K562 (cell line): Measurements from ENCODE around the gene CCDC136. TPM values are rescaled to one million over a fixed set of nuclear protein-coding genes. Genes with fewer than 3 reads are reported as not detected.

ENCODE experiments used
- ATAC-seq: fragments of 200-7000 bp; cut with Tn5 transposase; 3 replicates; pipeline ENCODE4 v1.9.1; 2020; ENCODE audit warnings: moderate library complexity
- BruUV-seq: library from RNA; stranded (reverse); fragments of 400-500 nt; replicated peaks from 2 replicates; lab custom pipeline; 2021; lab: Mats Ljungman, UMichigan
- CTCF ChIA-PET: fragments of 300-600 bp; formaldehyde crosslinking; extraction: SDS; loops from one replicate; lab custom pipeline; 2021; ENCODE audit warnings: low intra/inter-chr PET ratio; lab: Yijun Ruan, JAX
- POLR2A ChIA-PET: fragments of 300-600, 350-650 bp; sonication (Branson Sonifier 250); formaldehyde crosslinking; extraction: SDS; loops from one replicate; lab custom pipeline; 2021; ENCODE audit warnings: antibody characterized with exemption, inconsistent platforms; lab: Yijun Ruan, JAX
- DNase-seq, 4 experiments: peaks; one replicate each; pipeline versions ENCODE4 v3.0.0 to v3.0.0-alpha.2; 2011 to 2018; ENCODE audit warnings: low spot score in 3 of 4, mixed read lengths in 3 of 4; ENCODE audit errors: extremely low read depth in 1 of 4
- FAIRE-seq: peaks from 2 replicates; lab custom pipeline; 2011; peaks lifted over from hg19 to GRCh38; lab: Jason Lieb, UNC
- H2AFZ ChIP-seq: 2 replicates; pipeline ENCODE4 v1.6.0; 2011; ENCODE audit warnings: low read depth, low read length, control low read depth, inconsistent platforms
- H3K27ac ChIP-seq: fragments of 200-600 bp; 3 replicates; pipeline ENCODE4 v1.8.0; 2011; ENCODE audit warnings: low read depth, mild to moderate bottlenecking, control low read depth, inconsistent platforms, low read length, moderate library complexity, mixed read lengths; ENCODE audit errors: extremely low read depth
- H3K27me3 ChIP-seq, 2 experiments: fragments of 300-600 bp in 1 of 2; 2 replicates in 1 of 2; 3 replicates in 1 of 2; pipeline versions ENCODE4 v1.6.0 to v1.8.0; 2011; ENCODE audit warnings: inconsistent platforms in 2 of 2, low read length in 2 of 2, mild to moderate bottlenecking in 1 of 2, mixed read lengths in 1 of 2, moderate library complexity in 1 of 2; ENCODE audit not compliant: control insufficient read depth in 2 of 2, insufficient read depth in 2 of 2
- H3K36me3 ChIP-seq: fragments of 300-600 bp; 3 replicates; pipeline ENCODE4 v1.8.0; 2011; ENCODE audit warnings: mild to moderate bottlenecking, low read length, inconsistent platforms; ENCODE audit not compliant: control insufficient read depth, insufficient read depth
- H3K4me1 ChIP-seq, 2 experiments: fragments of 200-600 bp in 1 of 2; replicated peaks in 1 of 2; 2 replicates in 1 of 2; 3 replicates in 1 of 2; pipeline versions ENCODE4 v1.5.1 to v1.8.0; 2011; ENCODE audit warnings: inconsistent platforms in 2 of 2, low read length in 2 of 2, mild to moderate bottlenecking in 1 of 2, mixed read lengths in 1 of 2, moderate library complexity in 1 of 2; ENCODE audit not compliant: control insufficient read depth in 2 of 2, insufficient read depth in 2 of 2
- H3K4me2 ChIP-seq: 2 replicates; pipeline ENCODE4 v1.6.1; 2011; ENCODE audit warnings: low read length, control low read depth, inconsistent platforms, mixed read lengths; ENCODE audit not compliant: insufficient read depth
- H3K4me3 ChIP-seq: fragments of 200-600 bp; sonication (generic), shearing (Covaris generic); 2 replicates; pipeline ENCODE4 v1.5.1; 2016; ENCODE audit warnings: control low read depth, inconsistent platforms
- H3K79me2 ChIP-seq: fragments of 200-600 bp; 3 replicates; pipeline ENCODE4 v1.8.0; 2011; ENCODE audit warnings: low read length, inconsistent platforms; ENCODE audit not compliant: control insufficient read depth, insufficient read depth
- H3K9ac ChIP-seq, 2 experiments: 2 replicates each; pipeline versions ENCODE4 v1.6.0 to v1.6.1; 2011; ENCODE audit warnings: low read depth in 2 of 2, low read length in 2 of 2, control low read depth in 1 of 2, inconsistent platforms in 1 of 2, mild to moderate bottlenecking in 1 of 2, mixed read lengths in 1 of 2; ENCODE audit not compliant: insufficient read depth in 1 of 2
- H3K9me1 ChIP-seq: one replicate; pipeline ENCODE4 v1.6.0; 2011; ENCODE audit warnings: inconsistent platforms, mild to moderate bottlenecking, low read length, moderate library complexity; ENCODE audit not compliant: control insufficient read depth, insufficient read depth
- H3K9me3 ChIP-seq: replicated peaks from 2 replicates; pipeline ENCODE4 v1.5.1; 2011; ENCODE audit warnings: low read depth, low read length, inconsistent platforms; ENCODE audit not compliant: control insufficient read depth, insufficient read depth
- H4K20me1 ChIP-seq: replicated peaks from 2 replicates; pipeline ENCODE4 v1.6.1; 2011; ENCODE audit warnings: low read length, inconsistent platforms, mixed read lengths; ENCODE audit not compliant: control insufficient read depth, insufficient read depth
- E2F3 ChIP-seq: fragments of 250-450 bp; sonication (Bioruptor Pico); IDR thresholded peaks from 2 replicates; pipeline ENCODE4 v1.4.0; 2020; ENCODE audit warnings: mild to moderate bottlenecking
- FOXJ2 ChIP-seq: fragments of 200-800 bp; sonication (Bioruptor generic); IDR thresholded peaks from 2 replicates; pipeline ENCODE4 v1.6.1; 2016; ENCODE audit warnings: missing genetic modification characterization, missing compliant biosample characterization
- HSF4 ChIP-seq: fragments of 250-450 bp; sonication (Bioruptor Pico); IDR thresholded peaks from 2 replicates; pipeline ENCODE4 v2.1.2; 2022; ENCODE audit warnings: mild to moderate bottlenecking, moderate library complexity, borderline replicate concordance
- MIER1 ChIP-seq: fragments of 450-650 bp; IDR thresholded peaks from 2 replicates; pipeline ENCODE4 v1.6.1; 2016; ENCODE audit warnings: antibody characterized with exemption, mild to moderate bottlenecking, low read depth
- MTA3 ChIP-seq: fragments of 450-650 bp; formaldehyde crosslinking; IDR thresholded peaks from 2 replicates; pipeline ENCODE4 v1.6.1; 2017; ENCODE audit warnings: mild to moderate bottlenecking, borderline replicate concordance
- POLR2G ChIP-seq: fragments of 200-400 bp; formaldehyde crosslinking; IDR thresholded peaks from 2 replicates; pipeline ENCODE4 v1.6.1; 2017; ENCODE audit warnings: low read depth, mild to moderate bottlenecking, antibody characterized with exemption, low read length, moderate library complexity
- SOX6 ChIP-seq: fragments of 450-650 bp; IDR thresholded peaks from 2 replicates; pipeline ENCODE4 v1.6.1; 2014; ENCODE audit warnings: mild to moderate bottlenecking
- SRSF1 ChIP-seq: fragments of 200-400 bp; formaldehyde crosslinking; IDR thresholded peaks from 2 replicates; pipeline ENCODE4 v1.6.1; 2017; ENCODE audit warnings: mild to moderate bottlenecking, low read depth, low read length, moderate library complexity
- STAT5A ChIP-seq: IDR thresholded peaks from 2 replicates; pipeline ENCODE4 v1.6.1; 2012; ENCODE audit warnings: low read length, inconsistent platforms, borderline replicate concordance
- TRIM28 ChIP-seq: fragments of 450-650 bp; IDR thresholded peaks from 2 replicates; pipeline ENCODE4 v1.6.1; 2017
- ZNF143 ChIP-seq: sonication (generic); formaldehyde crosslinking; IDR thresholded peaks from 2 replicates; pipeline ENCODE4 v1.9.0; 2022; ENCODE audit warnings: mild to moderate bottlenecking, missing genetic modification reagents
- ZNF77 ChIP-seq: fragments of 250-450 bp; sonication (Bioruptor Pico); IDR thresholded peaks from 2 replicates; pipeline ENCODE4 v1.5.0; 2020
- WGBS: fragments of 100-300 bp; shearing (Covaris generic); methylation state at CpG from one replicate; pipeline ENCODE4 v1.1.6; 2016; ENCODE audit warnings: low coverage, mixed read lengths; ENCODE audit not compliant: insufficient coverage; ENCODE audit errors: missing lambda C conversion rate; 5-methylcytosine and 5-hydroxymethylcytosine counted together
- in situ Hi-C: fragments of 300-500 bp; cut with MboI; formaldehyde crosslinking; loops from 4 replicates; pipeline ENCODE4 v1.15.0; 2018; ENCODE audit warnings: inconsistent platforms, mixed read lengths
- intact Hi-C: fragments of 100-400 bp; cut with micrococcal nuclease; formaldehyde crosslinking; loops from 2 replicates; pipeline ENCODE4 v1.14.2; 2022
- polyA plus RNA-seq, 8 experiments: library from polyadenylated mRNA; depleted of rRNA in 4 of 8; stranded (reverse) in 5 of 8; unstranded in 3 of 8; fragments of >200 nt; fragmentation: Nextera tagmentation in 2 of 8; fragmentation: Illumina TruSeq in 1 of 8; extraction: Ambion mirVana in 2 of 8; extraction: Trizol in 1 of 8; gene quantifications; 2 replicates each; pipeline versions ENCODE4 v1.2.1 to v1.2.3, GENCODE V29; 2011 to 2014; ENCODE audit warnings: inconsistent platforms in 1 of 8, missing spikeins in 1 of 8
- total RNA-seq, 7 experiments: library from RNA; depleted of rRNA in 6 of 7; stranded (reverse); fragments of >200 nt in 6 of 7; fragmentation: Illumina TruSeq in 2 of 7; extraction: Trizol in 2 of 7; gene quantifications; 2 replicates each; pipeline versions ENCODE4 v1.2.1 to v1.2.3, GENCODE V29; 2011 to 2021; ENCODE audit warnings: low replicate concordance in 1 of 7
- TF ChIP-seq, protein P1 (sequence below): fragments of 450-650 bp; IDR thresholded peaks from 2 replicates; pipeline ENCODE4 v1.6.1; 2018; ENCODE audit warnings: mild to moderate bottlenecking, low read depth; ENCODE audit not compliant: partially characterized antibody
- TF ChIP-seq, protein P2 (sequence below): fragments of 450-650 bp; IDR thresholded peaks from 2 replicates; pipeline ENCODE4 v1.6.1; 2017; ENCODE audit warnings: antibody characterized with exemption, mild to moderate bottlenecking

CCDC136 gene
- total and polyA plus RNA-seq, 9 of the 15 experiments (the other 6 are each of a cell fraction or from before 2014, with no cell fraction given), result 2.4 to 40.8 (median 26.5) TPM

DNA sequence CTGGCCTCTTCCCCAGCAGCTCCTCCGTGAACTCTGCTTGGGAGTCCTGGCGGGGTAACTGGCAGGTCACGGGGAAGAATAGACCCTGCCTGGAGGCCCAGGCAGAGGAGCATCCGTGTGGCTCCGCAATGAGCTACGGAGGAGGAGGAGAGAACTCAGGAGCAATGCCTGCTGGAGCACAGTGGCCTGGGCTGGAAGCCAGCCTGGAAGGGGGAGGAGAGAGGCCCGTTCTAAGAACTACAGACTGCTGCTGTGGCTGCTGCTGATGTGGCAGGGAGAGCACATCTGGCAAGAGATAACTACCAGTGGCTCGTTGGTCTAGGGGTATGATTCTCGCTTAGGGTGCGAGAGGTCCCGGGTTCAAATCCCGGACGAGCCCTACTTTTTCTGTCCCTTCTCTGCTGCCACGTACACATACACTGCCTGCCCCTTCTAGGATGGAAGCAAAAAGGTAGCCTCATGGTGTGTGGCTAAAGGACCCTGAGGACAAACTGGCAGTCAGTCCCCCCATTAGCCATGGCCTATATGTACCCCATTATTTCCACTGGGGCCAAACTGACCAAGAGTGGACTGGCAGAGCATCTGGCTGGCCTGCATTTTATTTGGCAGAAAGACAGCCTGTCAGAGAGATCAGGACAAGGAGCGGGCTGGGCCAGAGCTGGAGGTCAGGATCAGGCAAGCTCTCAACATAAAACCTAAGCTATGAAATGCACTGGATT is 8.5 kb upstream of the CCDC136 start:
- Histone ChIP-seq H3K4me1 (peaks cover 5 to 18% of the 10 kb centered on the region in 2 experiments; a peak in 4 of 5 replicates), H2AFZ (peak overlapping the region; percentile 98), H3K4me2 (peak overlapping the region; percentile 76), H3K9me1 (no peaks in the 10 kb centered on the region), H3K4me3 (peak overlapping the region; percentile 37), H3K9ac (peak overlapping the region; percentile 60 to 90), H3K27ac (peak overlapping the region; percentile 28), H3K36me3 (no peaks in the 10 kb centered on the region), H3K9me3 (no peaks in the 10 kb centered on the region), H4K20me1 (no peaks in the 10 kb centered on the region), H3K27me3 (no peaks in the 10 kb centered on the region; a peak in 1 of 5 replicates), H3K79me2 (no peaks in the 10 kb centered on the region)
- ATAC-seq (peak; percentile 93), DNase-seq (peak; percentile 92 to 95 (median 94)), FAIRE-seq (peak; percentile 92)
- intact Hi-C loops (loop anchor here (2.0 to 5.0 kb wide), 3 partner anchors 45 to 79 kb away; partner anchors contain the start of genes ATP6V1F and CALU), in situ Hi-C loops (no loop called here)
- BruUV-seq, result TSS peak; percentile 100
- WGBS, result 11% methylated on average over 15 of the region's 15 CpGs
- ChIA-PET POLR2A (interaction anchor here (0.6 to 3.1 kb wide), 15 partner anchors 10 to 77 kb away, joined by 3 to 29 read pairs (median 5); partner anchors contain the start of gene CALU), CTCF (no interaction called here)
- peak; percentile 44; the same call in 1 of the 2 replicates for TF ChIP-seq POLR2G
- no peak for TF ChIP-seq SRSF1
- no peak; the same call in 1 of the 2 replicates for TF ChIP-seq E2F3
- TF ChIP-seq TRIM28, result peak; percentile 77
- peak; percentile 46; the same call in 1 of the 2 replicates for TF ChIP-seq ZNF143
- peak; percentile 77 for TF ChIP-seq STAT5A
- TF ChIP-seq FOXJ2 (tag), result no peak
- TF ChIP-seq ZNF77 (CRISPR knock-in tag), result peak; percentile 52; the same call in 1 of the 2 replicates
- peak; percentile 81 for TF ChIP-seq SOX6
- peak; percentile 79; the same call in 1 of the 2 replicates for TF ChIP-seq MTA3
- TF ChIP-seq, protein P1, sequence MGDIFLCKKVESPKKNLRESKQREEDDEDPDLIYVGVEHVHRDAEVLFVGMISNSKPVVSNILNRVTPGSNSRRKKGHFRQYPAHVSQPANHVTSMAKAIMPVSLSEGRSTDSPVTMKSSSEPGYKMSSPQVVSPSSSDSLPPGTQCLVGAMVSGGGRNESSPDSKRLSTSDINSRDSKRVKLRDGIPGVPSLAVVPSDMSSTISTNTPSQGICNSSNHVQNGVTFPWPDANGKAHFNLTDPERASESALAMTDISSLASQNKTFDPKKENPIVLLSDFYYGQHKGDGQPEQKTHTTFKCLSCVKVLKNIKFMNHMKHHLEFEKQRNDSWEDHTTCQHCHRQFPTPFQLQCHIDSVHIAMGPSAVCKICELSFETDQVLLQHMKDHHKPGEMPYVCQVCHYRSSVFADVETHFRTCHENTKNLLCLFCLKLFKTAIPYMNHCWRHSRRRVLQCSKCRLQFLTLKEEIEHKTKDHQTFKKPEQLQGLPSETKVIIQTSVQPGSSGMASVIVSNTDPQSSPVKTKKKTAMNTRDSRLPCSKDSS, result no peak
- TF ChIP-seq MIER1, result peak; percentile 44; the same call in 1 of the 2 replicates
- TF ChIP-seq, protein P2, sequence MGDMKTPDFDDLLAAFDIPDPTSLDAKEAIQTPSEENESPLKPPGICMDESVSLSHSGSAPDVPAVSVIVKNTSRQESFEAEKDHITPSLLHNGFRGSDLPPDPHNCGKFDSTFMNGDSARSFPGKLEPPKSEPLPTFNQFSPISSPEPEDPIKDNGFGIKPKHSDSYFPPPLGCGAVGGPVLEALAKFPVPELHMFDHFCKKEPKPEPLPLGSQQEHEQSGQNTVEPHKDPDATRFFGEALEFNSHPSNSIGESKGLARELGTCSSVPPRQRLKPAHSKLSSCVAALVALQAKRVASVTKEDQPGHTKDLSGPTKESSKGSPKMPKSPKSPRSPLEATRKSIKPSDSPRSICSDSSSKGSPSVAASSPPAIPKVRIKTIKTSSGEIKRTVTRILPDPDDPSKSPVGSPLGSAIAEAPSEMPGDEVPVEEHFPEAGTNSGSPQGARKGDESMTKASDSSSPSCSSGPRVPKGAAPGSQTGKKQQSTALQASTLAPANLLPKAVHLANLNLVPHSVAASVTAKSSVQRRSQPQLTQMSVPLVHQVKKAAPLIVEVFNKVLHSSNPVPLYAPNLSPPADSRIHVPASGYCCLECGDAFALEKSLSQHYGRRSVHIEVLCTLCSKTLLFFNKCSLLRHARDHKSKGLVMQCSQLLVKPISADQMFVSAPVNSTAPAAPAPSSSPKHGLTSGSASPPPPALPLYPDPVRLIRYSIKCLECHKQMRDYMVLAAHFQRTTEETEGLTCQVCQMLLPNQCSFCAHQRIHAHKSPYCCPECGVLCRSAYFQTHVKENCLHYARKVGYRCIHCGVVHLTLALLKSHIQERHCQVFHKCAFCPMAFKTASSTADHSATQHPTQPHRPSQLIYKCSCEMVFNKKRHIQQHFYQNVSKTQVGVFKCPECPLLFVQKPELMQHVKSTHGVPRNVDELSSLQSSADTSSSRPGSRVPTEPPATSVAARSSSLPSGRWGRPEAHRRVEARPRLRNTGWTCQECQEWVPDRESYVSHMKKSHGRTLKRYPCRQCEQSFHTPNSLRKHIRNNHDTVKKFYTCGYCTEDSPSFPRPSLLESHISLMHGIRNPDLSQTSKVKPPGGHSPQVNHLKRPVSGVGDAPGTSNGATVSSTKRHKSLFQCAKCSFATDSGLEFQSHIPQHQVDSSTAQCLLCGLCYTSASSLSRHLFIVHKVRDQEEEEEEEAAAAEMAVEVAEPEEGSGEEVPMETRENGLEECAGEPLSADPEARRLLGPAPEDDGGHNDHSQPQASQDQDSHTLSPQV, result peak; percentile 97
- no peak for TF ChIP-seq HSF4 (CRISPR knock-in tag)
